HepG2 (cell line): ENCODE data around the gene ABTB2. TPM values are rescaled to one million over a fixed set of nuclear protein-coding genes. Genes with fewer than 3 reads are reported as not detected.

ENCODE experiments used
- CEBPB ChIP-seq: IDR thresholded peaks from 2 replicates; pipeline ENCODE4 v1.6.1; 2011; ENCODE audit warnings: low read depth, low read length, improper control_type of control experiment, borderline replicate concordance
- ELF1 ChIP-seq: sonication (generic); formaldehyde crosslinking; IDR thresholded peaks from 2 replicates; pipeline ENCODE4 v1.4.0; 2020; ENCODE audit warnings: missing genetic modification reagents
- GABPA ChIP-seq, 2 experiments: IDR thresholded peaks; 2 replicates each; pipeline ENCODE4 v1.6.1; 2011 to 2016; ENCODE audit warnings: low read depth in 2 of 2, low read length in 1 of 2, missing biosample characterization in 1 of 2, missing genetic modification characterization in 1 of 2
- KDM5B ChIP-seq: sonication (generic); formaldehyde crosslinking; IDR thresholded peaks from 2 replicates; pipeline ENCODE4 v1.4.0; 2020; ENCODE audit warnings: missing genetic modification reagents, mild to moderate bottlenecking, borderline replicate concordance
- PHF21A ChIP-seq: sonication (generic); formaldehyde crosslinking; IDR thresholded peaks from 2 replicates; pipeline ENCODE4 v1.5.0; 2020; ENCODE audit warnings: mild to moderate bottlenecking, missing genetic modification reagents
- REST ChIP-seq, 2 experiments: IDR thresholded peaks; 2 replicates each; pipeline ENCODE4 v1.6.1; 2011 to 2012; ENCODE audit warnings: low read length in 2 of 2, borderline replicate concordance in 1 of 2, low read depth in 1 of 2, mild to moderate bottlenecking in 1 of 2, moderate library complexity in 1 of 2
- SAFB2 ChIP-seq: sonication (generic); formaldehyde crosslinking; IDR thresholded peaks from 2 replicates; pipeline ENCODE4 v1.5.1; 2020; ENCODE audit warnings: missing genetic modification reagents, low read depth, mild to moderate bottlenecking, borderline replicate concordance
- SIN3B ChIP-seq: fragments of 150-350 bp; IDR thresholded peaks from 2 replicates; pipeline ENCODE4 v1.6.1; 2014; ENCODE audit warnings: low read length
- SIX1 ChIP-seq: sonication (generic); formaldehyde crosslinking; IDR thresholded peaks from 2 replicates; pipeline ENCODE4 v1.4.0; 2020; ENCODE audit warnings: missing genetic modification reagents, borderline replicate concordance
- SMYD3 ChIP-seq: sonication (generic); formaldehyde crosslinking; IDR thresholded peaks from 2 replicates; pipeline ENCODE4 v1.8.1; 2023; ENCODE audit warnings: mild to moderate bottlenecking, missing genetic modification reagents
- TGIF2 ChIP-seq: IDR thresholded peaks from 2 replicates; pipeline ENCODE4 v1.6.1; 2016; ENCODE audit warnings: control low read depth, missing compliant biosample characterization
- ZKSCAN8 ChIP-seq: IDR thresholded peaks from 2 replicates; pipeline ENCODE4 v1.6.1; 2016; ENCODE audit warnings: borderline replicate concordance, missing genetic modification reagents, missing compliant biosample characterization
- ZNF10 ChIP-seq: sonication (generic); formaldehyde crosslinking; IDR thresholded peaks from 2 replicates; pipeline ENCODE4 v1.4.0; 2020; ENCODE audit warnings: mild to moderate bottlenecking, low read depth, missing genetic modification reagents, borderline replicate concordance
- ZNF609 ChIP-seq: sonication (generic); formaldehyde crosslinking; IDR thresholded peaks from 2 replicates; pipeline ENCODE4 v1.4.0; 2020; ENCODE audit warnings: mild to moderate bottlenecking, missing genetic modification reagents, borderline replicate concordance
- ZNF644 ChIP-seq: IDR thresholded peaks from 2 replicates; pipeline ENCODE4 v1.6.1; 2016; ENCODE audit warnings: low read depth
- polyA plus RNA-seq, 8 experiments: library from polyadenylated mRNA; depleted of rRNA in 3 of 8; stranded (reverse) in 7 of 8; unstranded in 1 of 8; fragments of >200 nt; fragmentation: Illumina TruSeq in 4 of 8; extraction: Trizol in 4 of 8; gene quantifications; 2 replicates each; pipeline versions ENCODE4 v1.2.1 to v1.2.3, GENCODE V29; 2011 to 2016; ENCODE audit warnings: low read depth in 4 of 8, missing spikeins in 1 of 8, mixed read lengths in 1 of 8; ENCODE audit not compliant: insufficient read depth in 1 of 8
- total RNA-seq, 5 experiments: library from RNA; depleted of rRNA; stranded (reverse); fragments of >200 nt; fragmentation: Illumina TruSeq; extraction: Trizol; gene quantifications; 2 replicates each; pipeline ENCODE4 v1.2.3, GENCODE V29; 2016; ENCODE audit warnings: low read depth in 1 of 5
- TF ChIP-seq, protein P1 (sequence below): sonication (generic); formaldehyde crosslinking; IDR thresholded peaks from 2 replicates; pipeline ENCODE4 v1.8.1; 2023; ENCODE audit warnings: mild to moderate bottlenecking, missing genetic modification reagents

ABTB2 gene
- total and polyA plus RNA-seq, 2 of the 13 experiments (the other 11 are each of a cell fraction or from before 2014, with no cell fraction given), result 5.1 to 15.4 TPM

GRCh38 chr11:34339149-34340064, 18.4 kb downstream of the ABTB2 start (continued):
- TF ChIP-seq, protein P1, sequence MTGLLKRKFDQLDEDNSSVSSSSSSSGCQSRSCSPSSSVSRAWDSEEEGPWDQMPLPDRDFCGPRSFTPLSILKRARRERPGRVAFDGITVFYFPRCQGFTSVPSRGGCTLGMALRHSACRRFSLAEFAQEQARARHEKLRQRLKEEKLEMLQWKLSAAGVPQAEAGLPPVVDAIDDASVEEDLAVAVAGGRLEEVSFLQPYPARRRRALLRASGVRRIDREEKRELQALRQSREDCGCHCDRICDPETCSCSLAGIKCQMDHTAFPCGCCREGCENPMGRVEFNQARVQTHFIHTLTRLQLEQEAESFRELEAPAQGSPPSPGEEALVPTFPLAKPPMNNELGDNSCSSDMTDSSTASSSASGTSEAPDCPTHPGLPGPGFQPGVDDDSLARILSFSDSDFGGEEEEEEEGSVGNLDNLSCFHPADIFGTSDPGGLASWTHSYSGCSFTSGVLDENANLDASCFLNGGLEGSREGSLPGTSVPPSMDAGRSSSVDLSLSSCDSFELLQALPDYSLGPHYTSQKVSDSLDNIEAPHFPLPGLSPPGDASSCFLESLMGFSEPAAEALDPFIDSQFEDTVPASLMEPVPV, result 0 out of 2 replicates have a peak, but pooled peaks have one; percentile 11
- TF ChIP-seq SIN3B (no peak), SAFB2 (CRISPR knock-in tag) (peak; percentile 59; the same call in 1 of the 2 replicates), ZKSCAN8 (CRISPR knock-in tag) (no peak), SMYD3 (CRISPR knock-in tag) (0 out of 2 replicates have a peak, but pooled peaks have one; percentile 51), CEBPB (peak; percentile 80), SIX1 (0 out of 2 replicates have a peak, but pooled peaks have one; percentile 20), ZNF644 (CRISPR knock-in tag) (peak; percentile 74), REST (IDR thresholded peaks at IDR 0.05; ENCODE audit: borderline replicate concordance in 1 of 2, low read depth in 1 of 2, low read length in 2 of 2) (0 out of 4 replicates have a peak, but pooled peaks of 1 of the 2 experiments have one; percentile 12), GABPA (IDR thresholded peaks at IDR 0.05; ENCODE audit: low read depth, low read length) (no peak), GABPA (CRISPR knock-in tag; IDR thresholded peaks at IDR 0.05; ENCODE audit: low read depth) (peak; percentile 53), ZNF609 (CRISPR knock-in tag) (0 out of 2 replicates have a peak, but pooled peaks have one; percentile 74), ELF1 (CRISPR knock-in tag) (peak; percentile 67), PHF21A (CRISPR knock-in tag) (peak; percentile 68; the same call in 1 of the 2 replicates), KDM5B (CRISPR knock-in tag) (no peak; the same call in 1 of the 2 replicates), TGIF2 (CRISPR knock-in tag) (peak; percentile 60), ZNF10 (no peak)
